Osteocyte (in vitro differentiated cells): ENCODE results near the gene TMEM239. TPM values are rescaled to one million over a fixed set of nuclear protein-coding genes. Genes with fewer than 3 reads are reported as not detected.

Experiments used
- DNase-seq: peaks from one replicate; pipeline ENCODE4 v3.0.0; 2021; ENCODE audit warnings: mixed read lengths; ENCODE audit not compliant: unreplicated experiment; ENCODE audit errors: extremely low spot score
- H3K27ac Mint-ChIP-seq: one replicate; pipeline ENCODE4 v1.8.0; 2021; ENCODE audit warnings: mild to moderate bottlenecking, mixed read lengths; ENCODE audit not compliant: unreplicated experiment
- H3K27me3 Mint-ChIP-seq: one replicate; pipeline ENCODE4 v1.8.0; 2021; ENCODE audit warnings: mixed read lengths; ENCODE audit not compliant: unreplicated experiment
- H3K36me3 Mint-ChIP-seq: one replicate; pipeline ENCODE4 v1.8.0; 2021; ENCODE audit warnings: mixed read lengths; ENCODE audit not compliant: unreplicated experiment
- H3K4me1 Mint-ChIP-seq: one replicate; pipeline ENCODE4 v1.8.0; 2021; ENCODE audit warnings: mixed read lengths; ENCODE audit not compliant: unreplicated experiment
- H3K4me3 Mint-ChIP-seq: one replicate; pipeline ENCODE4 v1.8.0; 2021; ENCODE audit warnings: mild to moderate bottlenecking, moderate library complexity, mixed read lengths; ENCODE audit not compliant: unreplicated experiment
- H3K9me3 Mint-ChIP-seq: one replicate; pipeline ENCODE4 v1.8.0; 2021; ENCODE audit warnings: mixed read lengths; ENCODE audit not compliant: unreplicated experiment
- CTCF ChIP-seq: fragments of 200-600 bp; sonication (generic); IDR thresholded peaks from 2 replicates; pipeline ENCODE4 v1.5.0; 2021; ENCODE audit warnings: antibody characterized with exemption, mild to moderate bottlenecking, moderate library complexity
- total RNA-seq: library from RNA; stranded (reverse); gene quantifications from 2 replicates; pipeline ENCODE4 v1.2.1, GENCODE V29; 2021

The TMEM239 gene
- total RNA-seq, 1 donor from 2014 or later, result not detected

- Mint-ChIP-seq H3K4me1 (peaks cover 25% of the 10 kb centered on the region), H3K27ac (no peak overlapping the region), H3K9me3 (no peaks in the 10 kb centered on the region), H3K36me3 (peaks cover 20% of the 10 kb centered on the region), H3K27me3 (no peaks in the 10 kb centered on the region), H3K4me3 (no peak overlapping the region)
- DNase-seq, result no peak
- TF ChIP-seq CTCF, result no peak
Observed at GRCh38 chr20:2865630-2866029, 49.5 kb downstream of the TMEM239 start.

DNA sequence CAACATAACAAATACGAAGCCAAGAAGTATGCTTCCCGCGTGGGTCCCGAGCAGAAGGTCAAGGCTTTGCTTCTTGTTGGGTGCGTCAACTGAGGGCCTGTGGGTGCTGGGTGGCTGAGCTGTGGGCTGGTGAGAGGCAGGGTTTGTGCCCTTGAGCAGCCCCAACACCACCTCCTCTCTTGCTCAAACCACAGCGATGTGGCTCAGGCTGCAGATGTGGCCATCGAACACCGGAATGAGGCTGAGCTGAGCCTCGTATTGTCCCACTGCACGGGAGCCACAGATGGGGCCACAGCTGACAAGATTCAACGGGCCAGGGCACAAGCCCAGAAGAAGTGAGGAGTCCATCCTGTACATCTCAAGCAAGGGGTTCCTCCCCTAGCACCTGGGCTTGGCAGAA is 50.1 kb downstream of the TMEM239 start:
- H3K4me3 Mint-ChIP-seq, result no peak overlapping the region
- peaks cover 17% of the 10 kb centered on the region for H3K36me3 Mint-ChIP-seq
- H3K4me1 Mint-ChIP-seq, result peaks cover 31% of the 10 kb centered on the region
- no peak for DNase-seq
- no peaks in the 10 kb centered on the region for H3K27me3 Mint-ChIP-seq
- H3K27ac Mint-ChIP-seq, result no peak overlapping the region
- no peaks in the 10 kb centered on the region for H3K9me3 Mint-ChIP-seq
- no peak for TF ChIP-seq CTCF

DNA sequence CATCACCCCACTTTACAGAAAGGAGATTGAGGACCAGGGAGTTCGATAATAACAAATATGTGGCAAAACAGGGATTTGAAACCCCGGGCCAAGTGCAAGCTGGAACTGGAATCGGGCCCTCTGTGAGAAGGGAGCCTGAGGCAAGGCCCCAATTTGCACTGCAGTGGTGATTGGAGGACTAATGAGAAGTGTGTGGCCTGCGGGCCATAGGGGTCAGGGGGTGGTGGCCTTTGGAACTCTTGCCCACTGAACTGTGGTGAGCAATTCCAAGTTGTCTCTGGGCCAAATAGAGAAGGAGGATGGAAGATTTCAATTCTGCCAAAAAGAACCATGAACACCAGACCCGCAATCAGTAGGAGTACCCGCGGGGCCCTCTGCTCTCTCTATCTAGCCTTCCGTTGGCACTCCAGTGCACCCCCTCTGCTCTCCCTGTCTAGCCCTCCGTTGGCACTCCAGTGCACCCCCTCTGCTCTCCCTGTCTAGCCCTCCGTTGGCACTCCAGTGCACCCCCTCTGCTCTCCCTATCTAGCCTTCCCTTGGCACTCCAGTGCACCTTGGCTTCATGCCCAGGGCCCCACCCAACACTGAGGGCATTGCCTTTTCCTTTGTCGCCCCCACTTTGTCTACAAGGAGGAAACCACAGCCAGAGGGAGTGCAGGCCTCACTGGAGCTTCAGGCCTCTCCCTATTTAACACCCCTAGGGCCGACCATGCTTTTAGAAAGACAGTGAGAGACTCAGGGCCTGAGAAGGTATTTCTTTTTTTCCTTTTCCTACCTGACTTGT is 51.1 kb downstream of the TMEM239 start:
- no peaks in the 10 kb centered on the region for H3K27me3 Mint-ChIP-seq
- H3K36me3 Mint-ChIP-seq, result peaks cover 14% of the 10 kb centered on the region
- H3K4me3 Mint-ChIP-seq, result no peak overlapping the region
- H3K4me1 Mint-ChIP-seq, result peaks cover 38% of the 10 kb centered on the region
- DNase-seq, result no peak
- TF ChIP-seq CTCF, result no peak
- peak overlapping the region; percentile 14 for H3K27ac Mint-ChIP-seq
- H3K9me3 Mint-ChIP-seq, result no peaks in the 10 kb centered on the region

Other genes starting within 250 kb of the TMEM239 start
- gene NOP56, start 163.7 kb upstream of the TMEM239 start, total RNA-seq, result 141 and 142 TPM in 2 replicates
- gene IDH3B, start 152.1 kb upstream of the TMEM239 start, total RNA-seq, result 78.1 and 86.6 TPM in 2 replicates
- 9.8 and 12.8 TPM in 2 replicates for gene EBF4, start 123.6 kb upstream of the TMEM239 start, total RNA-seq
- gene CPXM1, start 15.7 kb upstream of the TMEM239 start, total RNA-seq, result 84.0 and 85.8 TPM in 2 replicates
- gene C20orf141, start 1.4 kb upstream of the TMEM239 start, total RNA-seq, result not detected in 2 replicates
- gene PCED1A, start 24.3 kb downstream of the TMEM239 start, total RNA-seq, result 68.3 and 80.8 TPM in 2 replicates
- 45.2 and 51.1 TPM in 2 replicates for gene VPS16, start 24.4 kb downstream of the TMEM239 start, total RNA-seq
- 80.2 and 88.6 TPM in 2 replicates for gene PTPRA, start 57.1 kb downstream of the TMEM239 start, total RNA-seq
- not detected in 2 replicates for gene GNRH2, start 227.3 kb downstream of the TMEM239 start, total RNA-seq
- 40.1 and 44.4 TPM in 2 replicates for gene MRPS26, start 229.7 kb downstream of the TMEM239 start, total RNA-seq